Measurements from ENCODE around the gene MUSTN1.

Gene MUSTN1

DNA sequence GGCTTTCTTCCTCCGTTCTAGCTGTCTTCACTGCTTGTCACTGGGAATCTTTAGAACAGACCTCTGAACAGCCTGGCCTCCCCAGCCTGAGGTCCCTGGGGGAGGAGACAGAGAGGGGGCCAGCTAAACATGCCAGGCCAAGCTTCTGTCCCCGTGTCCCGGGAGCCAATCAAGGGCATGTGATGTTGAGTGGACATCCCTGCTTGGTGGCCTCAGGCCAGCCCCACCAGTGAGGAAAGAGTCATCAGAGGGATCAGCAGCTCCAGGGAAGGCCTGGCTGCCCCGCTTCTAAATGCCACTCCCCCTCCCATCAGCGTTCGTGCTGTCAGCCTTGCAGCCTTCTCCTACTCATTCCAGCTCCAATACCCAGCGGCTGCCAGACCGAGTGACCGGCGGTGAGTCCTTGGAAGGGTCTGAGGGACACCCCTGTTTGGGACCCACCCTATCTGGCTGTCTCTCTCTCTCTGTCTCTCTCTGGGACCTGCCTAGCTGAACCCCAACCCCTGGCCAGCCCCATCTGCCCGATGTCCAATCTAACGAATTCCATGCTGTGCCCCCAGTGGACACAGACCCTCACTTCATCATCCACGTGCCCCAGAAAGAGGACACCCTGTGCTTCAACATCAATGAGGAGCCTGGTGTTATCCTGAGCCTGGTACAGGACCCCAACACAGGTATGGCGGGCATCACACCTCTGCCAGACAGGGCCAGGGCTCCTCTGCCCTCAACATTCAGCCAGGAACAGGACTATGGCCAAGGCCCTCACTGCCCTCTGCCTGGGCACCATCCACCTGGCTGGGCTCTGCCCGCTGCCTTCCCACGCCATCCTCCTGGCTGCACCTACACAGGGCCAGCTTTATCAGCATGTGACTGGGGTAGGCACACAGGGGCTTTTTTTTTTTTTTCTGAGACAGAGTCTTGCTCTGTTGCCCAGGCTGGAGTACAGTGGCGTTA is 46.9 kb downstream of the MUSTN1 start:
- DNase-seq (ENCODE audit: low read depth in 3 of 3, low spot score in 1 of 3): no peak

DNA sequence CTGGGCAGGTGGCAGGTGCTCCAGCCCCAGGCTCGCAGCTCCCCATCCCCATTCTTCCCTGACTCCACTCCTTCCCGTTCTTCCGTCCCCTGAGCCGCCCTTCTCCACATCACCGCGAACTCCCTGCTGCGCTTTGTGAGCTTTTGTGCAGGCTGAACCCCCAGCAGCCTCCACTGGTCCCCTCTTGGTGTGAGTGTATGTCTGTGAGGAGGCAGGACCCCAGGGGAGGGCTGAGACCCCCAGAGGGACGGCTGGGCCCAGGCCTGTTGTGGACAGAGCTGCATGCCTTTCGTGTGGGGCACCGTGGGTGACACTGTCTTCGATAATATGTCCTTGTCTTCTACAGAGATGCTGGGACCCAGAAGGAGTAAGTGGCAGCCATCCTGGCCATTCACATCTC is 47.6 kb downstream of the MUSTN1 start:
- no peak for DNase-seq (ENCODE audit: low read depth in 3 of 3, low spot score in 1 of 3)

DNA sequence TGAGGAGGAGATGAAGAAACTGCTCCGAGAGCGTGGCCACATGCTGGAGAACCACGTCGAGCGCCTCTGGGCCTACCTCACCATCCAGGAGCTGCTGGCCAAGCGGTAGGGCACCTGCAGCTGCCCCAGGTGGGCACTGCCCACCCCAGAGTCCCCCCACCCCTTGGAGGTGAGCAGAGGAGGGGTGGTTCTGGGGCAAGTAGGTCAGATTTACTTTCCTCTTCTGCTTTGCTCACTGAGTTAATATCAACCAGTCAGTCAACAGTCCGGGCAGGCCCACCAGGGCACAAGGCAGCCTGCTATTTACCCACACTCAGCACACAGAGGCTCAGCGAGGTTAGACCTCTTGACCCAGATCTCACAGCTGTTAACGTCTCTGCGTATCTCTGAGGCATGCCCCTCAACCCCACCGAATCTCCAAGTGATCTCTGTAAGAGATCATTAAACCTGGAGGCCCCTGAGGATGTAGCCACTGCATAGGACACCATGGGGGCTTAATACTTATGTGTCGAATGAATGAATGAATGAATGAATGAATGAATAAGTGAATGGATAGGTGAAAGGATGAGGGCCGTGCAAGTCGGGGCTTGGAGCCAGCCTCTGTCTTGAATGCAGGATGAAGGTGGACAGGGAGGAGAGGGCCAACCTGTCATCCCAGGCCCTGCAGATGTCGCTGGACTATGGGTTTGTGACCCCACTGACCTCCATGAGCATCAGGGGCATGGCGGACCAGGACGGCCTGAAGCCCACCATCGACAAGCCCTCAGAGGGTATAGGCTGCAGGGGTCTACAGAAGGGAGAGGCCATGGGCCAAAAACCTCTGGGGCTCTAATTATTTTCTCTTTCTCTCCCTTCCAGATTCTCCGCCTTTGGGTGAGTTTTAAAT is 48.2 kb downstream of the MUSTN1 start:
- DNase-seq (ENCODE audit: low read depth in 3 of 3, low spot score in 1 of 3): no peak

DNA sequence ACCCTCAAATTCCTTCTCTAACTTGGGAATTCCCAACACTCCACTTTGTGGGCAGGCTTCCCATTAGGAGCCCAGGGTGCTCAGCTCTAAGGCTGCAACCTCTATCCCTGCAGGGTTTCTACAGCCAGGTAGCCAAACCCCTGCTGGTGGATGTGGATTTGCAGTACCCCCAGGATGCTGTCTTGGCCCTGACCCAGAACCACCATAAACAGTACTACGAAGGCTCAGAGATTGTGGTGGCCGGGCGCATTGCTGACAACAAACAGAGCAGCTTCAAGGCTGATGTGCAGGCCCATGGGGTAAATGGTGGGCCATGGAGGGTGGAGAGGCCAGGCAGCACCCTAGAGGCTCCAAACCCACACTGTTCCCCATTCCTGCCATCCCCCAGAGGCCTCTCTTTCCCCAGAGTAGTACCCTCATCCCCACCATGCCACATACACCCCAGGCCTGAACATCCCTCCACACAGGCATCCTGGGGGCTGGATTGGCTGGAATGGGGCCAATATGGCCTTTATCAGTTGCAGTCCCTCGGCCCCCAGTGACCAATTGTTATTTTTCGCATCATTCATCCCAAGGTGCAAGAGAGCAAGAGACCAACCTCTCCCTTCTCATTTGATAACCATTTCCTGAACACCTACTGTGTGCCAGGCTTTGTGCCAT is 49.8 kb downstream of the MUSTN1 start:
- no peak for DNase-seq (ENCODE audit: low read depth in 3 of 3, low spot score in 1 of 3)

DNA sequence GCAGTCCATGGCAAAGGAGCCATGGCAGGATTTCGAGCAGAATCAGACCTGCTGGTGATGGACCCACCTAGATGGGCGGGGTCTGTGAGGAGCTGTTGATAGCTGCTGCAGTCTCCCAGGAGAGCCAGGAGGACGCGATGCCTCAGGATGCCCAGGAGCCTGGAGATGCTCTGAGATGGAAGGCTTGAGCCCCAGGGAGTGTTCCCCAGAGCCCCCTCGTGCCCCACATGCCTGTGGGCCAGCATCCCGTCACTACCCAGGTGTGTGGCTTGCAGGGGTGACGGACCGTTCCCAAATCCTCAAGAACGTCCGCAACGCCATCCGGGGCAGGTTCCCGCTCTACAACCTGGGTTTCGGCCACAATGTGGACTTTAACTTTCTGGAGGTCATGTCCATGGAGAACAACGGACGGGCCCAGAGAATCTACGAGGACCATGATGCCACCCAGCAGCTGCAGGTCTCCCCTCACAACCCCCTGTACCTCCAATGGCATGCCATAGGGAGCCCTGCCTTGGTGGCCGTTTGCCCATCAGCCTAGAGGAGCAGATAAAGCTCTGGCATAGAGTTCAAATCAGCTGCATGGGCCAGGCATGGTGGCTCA is 50.7 kb downstream of the MUSTN1 start:
- no peak for DNase-seq (ENCODE audit: low read depth in 3 of 3, low spot score in 1 of 3)

DNA sequence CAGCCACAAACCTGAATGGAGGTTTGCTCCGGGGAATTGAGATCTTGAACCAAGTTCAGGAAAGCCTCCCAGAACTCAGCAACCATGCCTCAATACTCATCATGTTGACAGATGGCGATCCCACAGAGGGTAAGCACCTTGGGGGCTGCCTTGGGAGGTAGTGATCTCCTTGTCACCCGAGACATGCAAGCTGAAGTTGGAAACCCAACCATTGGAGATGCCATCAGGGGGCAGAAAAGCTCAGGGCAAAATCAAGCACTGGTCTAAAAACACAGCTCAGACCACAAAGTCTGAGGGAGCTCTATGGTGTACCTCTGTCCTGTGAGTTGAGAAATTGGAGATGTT is 51.6 kb downstream of the MUSTN1 start:
- no peak for DNase-seq (ENCODE audit: low read depth in 3 of 3, low spot score in 1 of 3)
